Measurements from ENCODE around the gene SF3A1. TPM values are rescaled to one million over a fixed set of nuclear protein-coding genes. Genes with fewer than 3 reads are reported as not detected.
"Not testable (repeated sequence)": the region's sequence is repeated elsewhere in the genome, so short reads cannot be mapped to it uniquely, and the experiment has no call there.

Gene SF3A1
- total RNA-seq, 4 donors from 2014 or later, result 29.1 to 94.2 (median 63.3) TPM

DNA sequence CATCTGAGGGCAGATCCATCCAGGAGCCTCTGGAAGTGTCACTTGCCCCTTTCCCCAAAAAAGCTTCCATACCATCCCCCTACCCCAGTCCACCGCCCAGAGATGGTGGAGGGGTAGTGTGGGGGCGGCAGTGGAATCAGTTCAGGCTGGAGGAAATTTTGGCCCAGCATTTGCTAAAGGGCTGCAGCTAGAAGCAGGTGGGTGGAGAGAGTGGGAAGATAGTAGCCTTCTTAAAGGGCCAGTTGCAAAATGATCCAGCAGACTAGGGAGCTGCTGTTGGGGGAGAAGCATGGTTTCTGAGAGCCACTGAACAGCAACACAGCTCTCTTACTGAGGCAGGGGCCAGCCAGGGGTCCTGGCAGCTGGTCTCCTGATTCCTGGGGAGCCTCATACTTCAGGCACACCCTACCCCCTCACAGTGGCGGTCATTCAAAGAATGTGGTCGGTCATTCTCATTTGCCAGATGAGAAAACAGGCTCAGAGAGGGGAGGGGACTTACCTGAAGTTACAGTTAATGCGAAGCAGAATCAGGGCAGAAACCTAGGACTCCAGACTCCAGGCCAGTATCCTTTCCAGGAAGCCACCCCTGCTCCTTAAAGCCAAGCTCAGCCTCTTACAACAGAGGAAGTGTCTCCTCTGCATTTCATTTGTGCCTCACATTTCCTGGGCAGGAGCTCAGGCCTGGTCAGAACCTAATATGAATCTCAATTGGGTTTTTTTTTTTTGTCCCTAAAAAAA is 45.5 kb upstream of the SF3A1 start:
- Histone ChIP-seq H3K9me3 (no peaks in the 10 kb centered on the region), H3K27ac (no peak overlapping the region), H3K27me3 (peaks cover 0 to 9% (median 0%) of the 10 kb centered on the region in 4 donors), H3K4me3 (no peak overlapping the region), H3K4me1 (peaks cover 13 to 43% (median 19%) of the 10 kb centered on the region in 3 donors), H3K36me3 (peaks cover 0 to 57% (median 2%) of the 10 kb centered on the region in 3 donors)
- intact Hi-C loops (cut with DNase I), result no loop called here
- WGBS, 2 donors, result 60 to 100% methylated on average over 1 to 4 of the region's 5 CpGs
- no peak for DNase-seq
- TF ChIP-seq, protein P1, sequence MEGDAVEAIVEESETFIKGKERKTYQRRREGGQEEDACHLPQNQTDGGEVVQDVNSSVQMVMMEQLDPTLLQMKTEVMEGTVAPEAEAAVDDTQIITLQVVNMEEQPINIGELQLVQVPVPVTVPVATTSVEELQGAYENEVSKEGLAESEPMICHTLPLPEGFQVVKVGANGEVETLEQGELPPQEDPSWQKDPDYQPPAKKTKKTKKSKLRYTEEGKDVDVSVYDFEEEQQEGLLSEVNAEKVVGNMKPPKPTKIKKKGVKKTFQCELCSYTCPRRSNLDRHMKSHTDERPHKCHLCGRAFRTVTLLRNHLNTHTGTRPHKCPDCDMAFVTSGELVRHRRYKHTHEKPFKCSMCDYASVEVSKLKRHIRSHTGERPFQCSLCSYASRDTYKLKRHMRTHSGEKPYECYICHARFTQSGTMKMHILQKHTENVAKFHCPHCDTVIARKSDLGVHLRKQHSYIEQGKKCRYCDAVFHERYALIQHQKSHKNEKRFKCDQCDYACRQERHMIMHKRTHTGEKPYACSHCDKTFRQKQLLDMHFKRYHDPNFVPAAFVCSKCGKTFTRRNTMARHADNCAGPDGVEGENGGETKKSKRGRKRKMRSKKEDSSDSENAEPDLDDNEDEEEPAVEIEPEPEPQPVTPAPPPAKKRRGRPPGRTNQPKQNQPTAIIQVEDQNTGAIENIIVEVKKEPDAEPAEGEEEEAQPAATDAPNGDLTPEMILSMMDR (IDR thresholded peaks at IDR 0.05), result no peak
- no peak for TF ChIP-seq POLR2A (IDR thresholded peaks at IDR 0.05)

- H3K27ac ChIP-seq; intact Hi-C loops (cut with DNase I); DNase-seq; H3K4me3 ChIP-seq; H3K9me3 ChIP-seq: not testable (repeated sequence)
- Histone ChIP-seq H3K27me3 (peaks cover 0 to 15% (median 0%) of the 10 kb centered on the region in 4 donors), H3K36me3 (peaks cover 0 to 45% (median 0%) of the 10 kb centered on the region in 3 donors), H3K4me1 (peaks cover 20 to 54% (median 24%) of the 10 kb centered on the region in 3 donors)
- WGBS, 2 donors, result 92 to 93% methylated on average over 3 of the region's 3 CpGs
These were observed 44.3 kb upstream of the SF3A1 start for GRCh38 chr22:30401024-30401423.

DNA sequence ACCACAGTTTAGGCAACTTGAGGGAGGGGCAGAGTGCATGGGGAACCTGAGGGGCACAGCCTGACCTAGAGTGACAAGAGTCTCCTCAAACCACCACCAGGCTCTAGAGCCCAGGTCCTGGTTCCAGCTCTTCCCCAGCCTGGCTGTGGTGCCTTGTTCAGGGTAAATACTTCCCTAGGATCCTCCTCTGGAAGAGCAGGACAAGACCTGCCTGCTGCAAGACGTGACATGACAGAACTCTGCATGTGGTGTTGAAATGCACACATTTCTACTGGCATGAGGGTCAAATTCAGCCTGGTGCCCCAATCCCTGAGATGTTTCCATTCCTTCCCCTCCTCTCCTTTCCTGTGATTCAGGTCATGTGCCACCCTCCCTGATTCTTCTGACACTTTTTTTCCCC is 43.5 kb upstream of the SF3A1 start:
- TF ChIP-seq, protein P1 (IDR thresholded peaks at IDR 0.05), result no peak
- TF ChIP-seq POLR2A (IDR thresholded peaks at IDR 0.05), result no peak

DNA sequence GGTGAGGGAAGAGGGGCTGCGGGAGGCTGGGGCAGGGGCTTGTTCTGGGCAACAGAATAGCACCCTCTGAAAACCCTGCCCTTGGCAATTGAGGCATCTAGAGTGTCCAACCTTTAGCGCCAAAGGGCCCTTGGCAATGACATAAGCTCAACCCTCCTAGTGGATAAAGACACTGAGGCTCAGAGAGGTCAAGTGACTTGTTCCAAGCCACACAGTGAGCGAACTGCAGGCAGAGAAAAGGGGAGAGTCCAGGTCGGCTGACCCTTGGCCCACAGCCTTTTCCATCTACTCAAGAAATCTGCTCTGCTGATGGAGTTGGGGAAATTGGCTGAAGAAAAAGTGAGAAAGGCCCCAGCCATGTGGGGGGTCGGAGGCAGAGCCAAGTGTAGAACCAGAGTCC is 43.0 kb upstream of the SF3A1 start:
- 72 to 90% methylated on average over 2 to 3 of the region's 5 CpGs for WGBS, 2 donors
- peaks cover 0 to 34% (median 0%) of the 10 kb centered on the region in 3 donors for H3K36me3 ChIP-seq
- DNase-seq, result no peak
- peaks cover 0 to 20% (median 0%) of the 10 kb centered on the region in 4 donors for H3K27me3 ChIP-seq
- TF ChIP-seq POLR2A (IDR thresholded peaks at IDR 0.05), result no peak
- TF ChIP-seq, protein P1 (IDR thresholded peaks at IDR 0.05), result no peak
- no peaks in the 10 kb centered on the region for H3K9me3 ChIP-seq
- peak overlapping the region in 3 of 4 donors; percentile 54 to 62 (median 54) for H3K27ac ChIP-seq
- H3K4me1 ChIP-seq, result peaks cover 20 to 55% (median 24%) of the 10 kb centered on the region in 3 donors
- intact Hi-C loops (cut with DNase I), result no loop called here
- H3K4me3 ChIP-seq, result no peak overlapping the region

More for the DNA sequence above, 43.5 kb upstream of the SF3A1 start:
- H3K4me3 ChIP-seq, result no peak overlapping the region
- peak overlapping the region in 3 of 4 donors; percentile 54 to 62 (median 54) for H3K27ac ChIP-seq
- peaks cover 0 to 20% (median 0%) of the 10 kb centered on the region in 4 donors for H3K27me3 ChIP-seq
- intact Hi-C loops (cut with DNase I), result no loop called here
- 17 to 57% methylated on average over 1 of the region's 1 CpG for WGBS, 2 donors
- DNase-seq, result no peak
- peaks cover 0 to 38% (median 0%) of the 10 kb centered on the region in 3 donors for H3K36me3 ChIP-seq
- no peaks in the 10 kb centered on the region for H3K9me3 ChIP-seq
- H3K4me1 ChIP-seq, result peaks cover 20 to 55% (median 24%) of the 10 kb centered on the region in 3 donors

GRCh38 chr22:30398685-30399680 is 42.3 kb upstream of the SF3A1 start:
- WGBS, 2 donors, result 56 to 60% methylated on average over 17 to 23 of the region's 25 CpGs
- H3K27ac ChIP-seq, result peak overlapping the region; percentile 54 to 85 (median 77)
- intact Hi-C loops (cut with DNase I), result no loop called here

More at GRCh38 chr22:30398685-30399680, 42.3 kb upstream of the SF3A1 start:
- Histone ChIP-seq H3K9me3 (no peaks in the 10 kb centered on the region), H3K27me3 (peaks cover 0 to 20% (median 0%) of the 10 kb centered on the region in 4 donors), H3K36me3 (peaks cover 0 to 27% (median 0%) of the 10 kb centered on the region in 3 donors), H3K4me3 (peak overlapping the region in 3 of 4 donors; percentile 61 to 72 (median 72)), H3K4me1 (peaks cover 20 to 55% (median 24%) of the 10 kb centered on the region in 3 donors)
- no peak for TF ChIP-seq POLR2A (IDR thresholded peaks at IDR 0.05)
- TF ChIP-seq, protein P1 (IDR thresholded peaks at IDR 0.05), result no peak
- DNase-seq, result no peak

Data from esophagus squamous epithelium (tissue), 5 donors.